HG03025 (cell line): ENCODE measurements around the gene BNC2.

ENCODE experiments used
- ATAC-seq: cut with Tn5 transposase; IDR thresholded peaks from one replicate; pipeline ENCODE4 v1.9.1; 2021; ENCODE audit warnings: mild to moderate bottlenecking, moderate library complexity; ENCODE audit not compliant: unreplicated experiment, low FRiP score

The BNC2 gene

GRCh38 chr9:16687678-16688369 is 182.6 kb downstream of the BNC2 start:
- ATAC-seq = no peak

- ATAC-seq = no peak
Measured at GRCh38 chr9:16683326-16683725, 187.1 kb downstream of the BNC2 start.

GRCh38 chr9:16682273-16682672 is 188.2 kb downstream of the BNC2 start:
- ATAC-seq = no peak

GRCh38 chr9:16681652-16681987 is 188.8 kb downstream of the BNC2 start:
- ATAC-seq = no peak

GRCh38 chr9:16680975-16681651 is 189.4 kb downstream of the BNC2 start:
- ATAC-seq = no peak

- ATAC-seq = no peak
Measured at GRCh38 chr9:16680541-16680940, 189.9 kb downstream of the BNC2 start.

- no peak for ATAC-seq
Measured at GRCh38 chr9:16679327-16679821, 191.1 kb downstream of the BNC2 start.

GRCh38 chr9:16676519-16676918 is 194.0 kb downstream of the BNC2 start:
- ATAC-seq = no peak

GRCh38 chr9:16675131-16675530 is 195.3 kb downstream of the BNC2 start:
- no peak for ATAC-seq

GRCh38 chr9:16673171-16673570 is 197.3 kb downstream of the BNC2 start:
- no peak for ATAC-seq

GRCh38 chr9:16672501-16672900 is 198.0 kb downstream of the BNC2 start:
- ATAC-seq = no peak

GRCh38 chr9:16671591-16672137 is 198.8 kb downstream of the BNC2 start:
- ATAC-seq = no peak

GRCh38 chr9:16670791-16671190 is 199.7 kb downstream of the BNC2 start:
- ATAC-seq = no peak

GRCh38 chr9:16668734-16669295 is 201.7 kb downstream of the BNC2 start:
- ATAC-seq = no peak

GRCh38 chr9:16664211-16664610 is 206.3 kb downstream of the BNC2 start:
- ATAC-seq = no peak

- no peak for ATAC-seq
Measured at GRCh38 chr9:16661816-16662215, 208.7 kb downstream of the BNC2 start.

- no peak for ATAC-seq
Measured at GRCh38 chr9:16659096-16659495, 211.4 kb downstream of the BNC2 start.

- no peak for ATAC-seq
Measured at GRCh38 chr9:16656432-16657169, 213.9 kb downstream of the BNC2 start.

- no peak for ATAC-seq
Measured at GRCh38 chr9:16654596-16655126, 215.8 kb downstream of the BNC2 start.

GRCh38 chr9:16653491-16654399 is 216.7 kb downstream of the BNC2 start:
- no peak for ATAC-seq
